HepG2 (cell line): ENCODE data around the gene CKAP2. TPM values are rescaled to one million over a fixed set of nuclear protein-coding genes. Genes with fewer than 3 reads are reported as not detected.

ENCODE experiments used
- CREB3 ChIP-seq: sonication (generic); formaldehyde crosslinking; IDR thresholded peaks from 2 replicates; pipeline ENCODE4 v1.5.0; 2020; ENCODE audit warnings: missing genetic modification reagents
- ELK4 ChIP-seq: sonication (generic); formaldehyde crosslinking; IDR thresholded peaks from 2 replicates; pipeline ENCODE4 v1.9.0; 2021; ENCODE audit warnings: missing genetic modification reagents, borderline replicate concordance
- FOXK2 ChIP-seq: fragments of 450-650 bp; IDR thresholded peaks from 2 replicates; pipeline ENCODE4 v1.6.1; 2016
- GLI4 ChIP-seq: sonication (generic); formaldehyde crosslinking; IDR thresholded peaks from 2 replicates; pipeline ENCODE4 v1.5.1; 2020; ENCODE audit warnings: missing genetic modification reagents, mild to moderate bottlenecking, moderate library complexity, borderline replicate concordance
- HMGA1 ChIP-seq: sonication (generic); formaldehyde crosslinking; conservative IDR thresholded peaks from 2 replicates; pipeline ENCODE4 v1.4.0; 2020; ENCODE audit warnings: missing genetic modification reagents
- JUNB ChIP-seq: sonication (generic); formaldehyde crosslinking; IDR thresholded peaks from 2 replicates; pipeline ENCODE4 v1.8.0; 2022; ENCODE audit warnings: missing genetic modification reagents, mild to moderate bottlenecking, borderline replicate concordance
- RFX5 ChIP-seq: IDR thresholded peaks from 2 replicates; pipeline ENCODE4 v1.6.1; 2011; ENCODE audit warnings: low read depth, low read length, improper control_type of control experiment
- SOX5 ChIP-seq: IDR thresholded peaks from 2 replicates; pipeline ENCODE4 v1.6.1; 2016; ENCODE audit warnings: borderline replicate concordance
- TBX3 ChIP-seq: fragments of 450-650 bp; IDR thresholded peaks from 2 replicates; pipeline ENCODE4 v1.6.1; 2017; ENCODE audit warnings: antibody characterized with exemption, mild to moderate bottlenecking, inconsistent platforms, borderline replicate concordance
- TFAP4 ChIP-seq: sonication (generic); IDR thresholded peaks from 2 replicates; pipeline ENCODE4 v1.6.1; 2016; ENCODE audit warnings: low read depth, borderline replicate concordance
- THAP11 ChIP-seq: IDR thresholded peaks from 2 replicates; pipeline ENCODE4 v1.6.1; 2016; ENCODE audit warnings: missing biosample characterization, missing genetic modification reagents
- THAP8 ChIP-seq: sonication (generic); formaldehyde crosslinking; IDR thresholded peaks from 2 replicates; pipeline ENCODE4 v1.5.1; 2020; ENCODE audit warnings: missing genetic modification reagents, mild to moderate bottlenecking, borderline replicate concordance
- ZC3H13 ChIP-seq: sonication (generic); formaldehyde crosslinking; IDR thresholded peaks from 2 replicates; pipeline ENCODE4 v1.8.1; 2023; ENCODE audit warnings: mild to moderate bottlenecking, missing genetic modification reagents, moderate library complexity
- ZFX ChIP-seq: sonication (generic); formaldehyde crosslinking; IDR thresholded peaks from 2 replicates; pipeline ENCODE4 v1.4.0; 2020; ENCODE audit warnings: mild to moderate bottlenecking, low read depth, missing genetic modification reagents, moderate library complexity
- ZNF101 ChIP-seq: sonication (generic); formaldehyde crosslinking; IDR thresholded peaks from 2 replicates; pipeline ENCODE4 v1.4.0; 2020; ENCODE audit warnings: mild to moderate bottlenecking, low read depth, missing genetic modification reagents, borderline replicate concordance
- ZNF224 ChIP-seq: sonication (generic); formaldehyde crosslinking; IDR thresholded peaks from 2 replicates; pipeline ENCODE4 v1.5.0; 2020; ENCODE audit warnings: mild to moderate bottlenecking, missing genetic modification reagents
- ZNF24 ChIP-seq: fragments of 450-650 bp; IDR thresholded peaks from 2 replicates; pipeline ENCODE4 v1.6.1; 2017; ENCODE audit warnings: antibody characterized with exemption, mild to moderate bottlenecking
- ZNF260 ChIP-seq: sonication (generic); formaldehyde crosslinking; IDR thresholded peaks from 2 replicates; pipeline ENCODE4 v1.4.0; 2020; ENCODE audit warnings: missing genetic modification reagents, low read depth, mild to moderate bottlenecking, borderline replicate concordance
- ZNF331 ChIP-seq: sonication (generic); formaldehyde crosslinking; IDR thresholded peaks from 2 replicates; pipeline ENCODE4 v1.4.0; 2020; ENCODE audit warnings: missing genetic modification reagents
- ZNF367 ChIP-seq: sonication (generic); formaldehyde crosslinking; IDR thresholded peaks from 2 replicates; pipeline ENCODE4 v1.4.0; 2020; ENCODE audit warnings: missing genetic modification reagents, borderline replicate concordance
- polyA plus RNA-seq, 8 experiments: library from polyadenylated mRNA; depleted of rRNA in 3 of 8; stranded (reverse) in 7 of 8; unstranded in 1 of 8; fragments of >200 nt; fragmentation: Illumina TruSeq in 4 of 8; extraction: Trizol in 4 of 8; gene quantifications; 2 replicates each; pipeline versions ENCODE4 v1.2.1 to v1.2.3, GENCODE V29; 2011 to 2016; ENCODE audit warnings: low read depth in 4 of 8, missing spikeins in 1 of 8, mixed read lengths in 1 of 8; ENCODE audit not compliant: insufficient read depth in 1 of 8
- total RNA-seq, 5 experiments: library from RNA; depleted of rRNA; stranded (reverse); fragments of >200 nt; fragmentation: Illumina TruSeq; extraction: Trizol; gene quantifications; 2 replicates each; pipeline ENCODE4 v1.2.3, GENCODE V29; 2016; ENCODE audit warnings: low read depth in 1 of 5
- TF ChIP-seq, protein P1 (sequence below), 2 experiments: sonication (generic) in 1 of 2; formaldehyde crosslinking in 1 of 2; IDR thresholded peaks; 2 replicates each; pipeline versions ENCODE4 v1.4.0 to v1.6.1; 2016 to 2020; ENCODE audit warnings: borderline replicate concordance in 1 of 2, low read depth in 1 of 2, mild to moderate bottlenecking in 1 of 2, missing genetic modification reagents in 1 of 2

Gene CKAP2
- total and polyA plus RNA-seq, 2 of the 13 experiments (the other 11 are each of a cell fraction or from before 2014, with no cell fraction given), result 6.7 to 40.3 TPM

DNA sequence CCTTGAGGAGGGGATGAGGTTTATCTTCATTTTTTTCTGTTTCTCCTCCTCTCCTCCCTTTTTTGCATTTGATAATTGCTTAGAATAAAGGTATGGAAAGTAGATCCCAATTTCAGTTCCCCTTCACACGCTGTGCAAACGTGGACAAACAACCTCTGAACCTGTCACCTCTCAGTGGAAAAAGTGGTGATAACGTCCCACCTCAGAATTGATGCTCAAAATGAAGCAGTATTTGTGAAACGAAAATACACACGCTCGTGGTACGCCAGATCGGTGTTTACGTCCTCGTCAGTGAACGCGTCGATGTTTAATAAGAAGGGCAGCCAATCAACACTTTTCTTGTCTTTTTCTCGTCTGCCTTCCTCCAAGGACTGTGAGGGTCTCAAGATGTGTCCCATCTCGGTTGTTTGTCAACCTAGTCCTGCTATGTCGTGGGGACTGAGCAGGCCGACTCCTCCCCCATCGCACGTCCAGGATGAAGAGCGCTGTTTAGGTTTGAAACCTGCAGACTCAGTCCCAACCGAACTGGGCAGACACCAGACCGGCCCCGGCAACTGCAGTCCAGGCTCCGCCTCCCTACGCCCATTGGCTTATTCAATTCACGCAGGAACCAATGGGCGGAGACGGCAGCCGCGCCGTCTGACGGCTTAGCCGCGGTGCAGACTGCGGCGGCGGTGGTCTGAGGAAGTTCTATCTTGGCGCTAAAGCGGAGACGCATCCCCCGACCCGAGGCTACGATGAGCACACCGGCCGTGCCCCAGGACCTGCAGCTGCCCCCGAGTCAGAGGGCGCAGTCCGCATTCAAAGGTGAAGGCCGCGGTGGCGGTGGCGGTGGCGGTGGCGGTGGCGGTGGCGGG is at the start of gene CKAP2 (continued):
- TF ChIP-seq GLI4 (no peak), HMGA1 (CRISPR knock-in tag) (no peak), ELK4 (no peak), ZNF101 (CRISPR knock-in tag) (no peak), TFAP4 (no peak), ZNF24 (no peak), THAP8 (CRISPR knock-in tag) (no peak), ZNF260 (no peak), RFX5 (peak; percentile 97), CREB3 (CRISPR knock-in tag) (no peak), THAP11 (CRISPR knock-in tag) (0 out of 2 replicates have a peak, but pooled peaks have one; percentile 23), FOXK2 (peak; percentile 92), ZFX (CRISPR knock-in tag) (peak; percentile 95), ZC3H13 (CRISPR knock-in tag) (peak; percentile 82), ZNF367 (CRISPR knock-in tag) (no peak), JUNB (no peak), SOX5 (no peak; the same call in 1 of the 2 replicates), ZNF331 (CRISPR knock-in tag) (no peak; the same call in 1 of the 2 replicates), TBX3 (no peak), ZNF224 (CRISPR knock-in tag) (no peak)
- TF ChIP-seq, protein P1, sequence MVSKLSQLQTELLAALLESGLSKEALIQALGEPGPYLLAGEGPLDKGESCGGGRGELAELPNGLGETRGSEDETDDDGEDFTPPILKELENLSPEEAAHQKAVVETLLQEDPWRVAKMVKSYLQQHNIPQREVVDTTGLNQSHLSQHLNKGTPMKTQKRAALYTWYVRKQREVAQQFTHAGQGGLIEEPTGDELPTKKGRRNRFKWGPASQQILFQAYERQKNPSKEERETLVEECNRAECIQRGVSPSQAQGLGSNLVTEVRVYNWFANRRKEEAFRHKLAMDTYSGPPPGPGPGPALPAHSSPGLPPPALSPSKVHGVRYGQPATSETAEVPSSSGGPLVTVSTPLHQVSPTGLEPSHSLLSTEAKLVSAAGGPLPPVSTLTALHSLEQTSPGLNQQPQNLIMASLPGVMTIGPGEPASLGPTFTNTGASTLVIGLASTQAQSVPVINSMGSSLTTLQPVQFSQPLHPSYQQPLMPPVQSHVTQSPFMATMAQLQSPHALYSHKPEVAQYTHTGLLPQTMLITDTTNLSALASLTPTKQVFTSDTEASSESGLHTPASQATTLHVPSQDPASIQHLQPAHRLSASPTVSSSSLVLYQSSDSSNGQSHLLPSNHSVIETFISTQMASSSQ (IDR thresholded peaks at IDR 0.05; ENCODE audit: low read depth), result no peak
- TF ChIP-seq, protein P1 (CRISPR knock-in tag; IDR thresholded peaks at IDR 0.05; ENCODE audit: borderline replicate concordance), result no peak
